GM19023 (cell line): ENCODE results near the gene GLA.
A peak's percentile ranks its signal among the peaks of the same experiment; 100 is the strongest.

Experiments used
- ATAC-seq: cut with Tn5 transposase; IDR thresholded peaks from one replicate; pipeline ENCODE4 v1.9.1; 2021; ENCODE audit warnings: mild to moderate bottlenecking, moderate library complexity; ENCODE audit not compliant: unreplicated experiment

Gene GLA

GRCh38 chrX:101398694-101399093, 9.0 kb downstream of the GLA start:
- ATAC-seq, result no peak

- no peak for ATAC-seq
Observed at GRCh38 chrX:101397779-101398178, 9.9 kb downstream of the GLA start.

- ATAC-seq, result no peak
Observed at GRCh38 chrX:101395789-101396188, 11.9 kb downstream of the GLA start.

- no peak for ATAC-seq
Observed at GRCh38 chrX:101394372-101394771, 13.4 kb downstream of the GLA start.

- no peak for ATAC-seq
Observed at GRCh38 chrX:101393530-101394305, 14.0 kb downstream of the GLA start.

- no peak for ATAC-seq
Observed at GRCh38 chrX:101391831-101392230, 15.9 kb downstream of the GLA start.

GRCh38 chrX:101390664-101391525, 16.8 kb downstream of the GLA start, which contains the start of gene RPL36A:
RPL36A (plus strand) TSS chrX:101391011; CDS start chrX:101391044, 33 bp downstream.
- ATAC-seq, result peak; percentile 74

GRCh38 chrX:101388604-101389003, 19.1 kb downstream of the GLA start:
- no peak for ATAC-seq

GRCh38 chrX:101386542-101386885, 21.2 kb downstream of the GLA start:
- ATAC-seq, result no peak

- peak; percentile 65 for ATAC-seq
Observed at GRCh38 chrX:101385795-101386541, 21.8 kb downstream of the GLA start, which contains the start of gene BTK. BTK (minus strand) TSS chrX:101386191; CDS start chrX:101375284, 10,907 bp downstream.

- peak; percentile 7 for ATAC-seq
Observed at GRCh38 chrX:101385026-101385684, 22.6 kb downstream of the GLA start.

- peak; percentile 56 for ATAC-seq
Observed at GRCh38 chrX:101383679-101384205, 24.0 kb downstream of the GLA start.

- ATAC-seq, result no peak
Observed at GRCh38 chrX:101377547-101377946, 30.2 kb downstream of the GLA start.

- ATAC-seq, result peak; percentile 78
Observed at GRCh38 chrX:101370888-101371504, 36.7 kb downstream of the GLA start.

- ATAC-seq, result no peak
Observed at GRCh38 chrX:101369687-101370086, 38.0 kb downstream of the GLA start.

GRCh38 chrX:101368800-101369199, 38.9 kb downstream of the GLA start:
- no peak for ATAC-seq

- no peak for ATAC-seq
Observed at GRCh38 chrX:101365301-101365795, 42.4 kb downstream of the GLA start.

- ATAC-seq, result no peak
Observed at GRCh38 chrX:101362757-101363156, 45.0 kb downstream of the GLA start.

- no peak for ATAC-seq
Observed at GRCh38 chrX:101362116-101362515, 45.6 kb downstream of the GLA start.

GRCh38 chrX:101360390-101360789, 47.3 kb downstream of the GLA start:
- ATAC-seq, result no peak
